ENCODE results near the gene PRKX. TPM values are rescaled to one million over a fixed set of nuclear protein-coding genes. Genes with fewer than 3 reads are reported as not detected.

The PRKX gene
- total RNA-seq, 3 donors from 2014 or later (not counting 1 experiment from before 2014, with no cell fraction given), result 44.9 to 131 (median 97.6) TPM

- Mint-ChIP-seq H3K9me3 (peaks cover 0 to 3% of the 10 kb centered on the region in 2 donors), H3K4me3 (no peak overlapping the region), H3K27me3 (ENCODE audit: low read depth in 2 of 2) (peaks cover 0 to 2% of the 10 kb centered on the region in 2 donors), H3K27ac (no peak overlapping the region), H3K4me1 (peaks cover 5 to 8% of the 10 kb centered on the region in 2 donors), H3K36me3 (no peaks in the 10 kb centered on the region)
- no peaks in the 10 kb centered on the region for H3K27me3 ChIP-seq (ENCODE audit: control insufficient read depth, insufficient read depth, low read length)
- TF ChIP-seq, protein P1, sequence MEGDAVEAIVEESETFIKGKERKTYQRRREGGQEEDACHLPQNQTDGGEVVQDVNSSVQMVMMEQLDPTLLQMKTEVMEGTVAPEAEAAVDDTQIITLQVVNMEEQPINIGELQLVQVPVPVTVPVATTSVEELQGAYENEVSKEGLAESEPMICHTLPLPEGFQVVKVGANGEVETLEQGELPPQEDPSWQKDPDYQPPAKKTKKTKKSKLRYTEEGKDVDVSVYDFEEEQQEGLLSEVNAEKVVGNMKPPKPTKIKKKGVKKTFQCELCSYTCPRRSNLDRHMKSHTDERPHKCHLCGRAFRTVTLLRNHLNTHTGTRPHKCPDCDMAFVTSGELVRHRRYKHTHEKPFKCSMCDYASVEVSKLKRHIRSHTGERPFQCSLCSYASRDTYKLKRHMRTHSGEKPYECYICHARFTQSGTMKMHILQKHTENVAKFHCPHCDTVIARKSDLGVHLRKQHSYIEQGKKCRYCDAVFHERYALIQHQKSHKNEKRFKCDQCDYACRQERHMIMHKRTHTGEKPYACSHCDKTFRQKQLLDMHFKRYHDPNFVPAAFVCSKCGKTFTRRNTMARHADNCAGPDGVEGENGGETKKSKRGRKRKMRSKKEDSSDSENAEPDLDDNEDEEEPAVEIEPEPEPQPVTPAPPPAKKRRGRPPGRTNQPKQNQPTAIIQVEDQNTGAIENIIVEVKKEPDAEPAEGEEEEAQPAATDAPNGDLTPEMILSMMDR (IDR thresholded peaks at IDR 0.05), result no peak
- H3K36me3 ChIP-seq (ENCODE audit: control insufficient read depth, insufficient read depth, low read length), result no peaks in the 10 kb centered on the region
- no peak for DNase-seq
- WGBS (ENCODE audit: insufficient coverage), result 53% methylated on average over 2 of the region's 2 CpGs
- no peak for ATAC-seq
- H3K4me3 ChIP-seq (ENCODE audit: low read length), result no peak overlapping the region
- intact Hi-C loops (cut with micrococcal nuclease), result no loop called here
- peaks cover 4% of the 10 kb centered on the region for H3K4me1 ChIP-seq (ENCODE audit: control insufficient read depth, insufficient read depth, low read length)
- no peak overlapping the region for H3K27ac ChIP-seq (ENCODE audit: low read length)
- no peaks in the 10 kb centered on the region for H3K9me3 ChIP-seq (ENCODE audit: control insufficient read depth, insufficient read depth, low read length)
Observed at GRCh38 chrX:3581609-3582108, 131.8 kb downstream of the PRKX start.

GRCh38 chrX:3577551-3577950 is 135.9 kb downstream of the PRKX start:
- H3K4me1 ChIP-seq (ENCODE audit: control insufficient read depth, insufficient read depth, low read length), result no peaks in the 10 kb centered on the region
- WGBS (ENCODE audit: insufficient coverage), result no CpG with 5 or more reads among the region's 1 CpG
- no peaks in the 10 kb centered on the region for H3K36me3 Mint-ChIP-seq
- H3K4me1 Mint-ChIP-seq, result no peaks in the 10 kb centered on the region
- DNase-seq (no peak), ATAC-seq (no peak)
- H3K4me3 Mint-ChIP-seq, result no peak overlapping the region
- no peak overlapping the region for H3K4me3 ChIP-seq (ENCODE audit: low read length)
- no peaks in the 10 kb centered on the region for H3K27me3 Mint-ChIP-seq (ENCODE audit: low read depth in 2 of 2)
- no peak overlapping the region for H3K27ac Mint-ChIP-seq
- TF ChIP-seq, protein P1 (IDR thresholded peaks at IDR 0.05), result no peak
- no peaks in the 10 kb centered on the region for H3K27me3 ChIP-seq (ENCODE audit: control insufficient read depth, insufficient read depth, low read length)
- no peaks in the 10 kb centered on the region for H3K9me3 ChIP-seq (ENCODE audit: control insufficient read depth, insufficient read depth, low read length)
- intact Hi-C loops (cut with micrococcal nuclease), result no loop called here
- no peak overlapping the region for H3K27ac ChIP-seq (ENCODE audit: low read length)
- no peaks in the 10 kb centered on the region for H3K36me3 ChIP-seq (ENCODE audit: control insufficient read depth, insufficient read depth, low read length)
- peaks cover 0 to 3% of the 10 kb centered on the region in 2 donors for H3K9me3 Mint-ChIP-seq

DNA sequence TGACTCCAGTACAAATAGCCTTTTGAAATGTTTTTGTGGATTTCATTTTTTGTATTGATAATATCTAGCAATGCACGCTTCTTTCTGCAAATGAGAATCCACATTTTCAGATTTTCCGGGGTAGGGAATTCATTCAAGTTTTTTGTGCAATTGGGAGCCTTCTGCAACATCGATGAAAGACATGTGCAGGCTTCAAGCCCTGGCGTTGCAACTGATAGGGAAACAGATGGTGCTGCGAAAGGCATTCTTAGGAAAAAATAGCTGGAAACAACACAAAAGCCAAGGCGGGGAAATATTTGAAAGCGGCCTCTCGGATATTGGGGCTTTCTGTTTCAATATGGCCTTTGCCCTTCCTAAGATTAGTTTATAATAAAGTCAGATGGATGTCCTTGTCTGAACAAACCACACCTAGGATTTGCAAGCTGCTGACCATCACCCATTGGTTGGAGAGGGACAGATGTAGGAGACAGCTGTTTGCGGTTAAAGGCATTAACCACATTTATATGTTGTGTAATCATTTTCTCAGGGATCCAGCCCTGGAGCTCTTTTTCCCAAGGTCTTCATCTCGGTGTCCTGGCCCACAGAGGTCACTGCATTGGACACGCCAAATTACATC is 136.5 kb downstream of the PRKX start:
- Histone ChIP-seq H3K36me3 (ENCODE audit: control insufficient read depth, insufficient read depth, low read length) (no peaks in the 10 kb centered on the region), H3K4me3 (ENCODE audit: low read length) (no peak overlapping the region), H3K9me3 (ENCODE audit: control insufficient read depth, insufficient read depth, low read length) (no peaks in the 10 kb centered on the region), H3K4me1 (ENCODE audit: control insufficient read depth, insufficient read depth, low read length) (no peaks in the 10 kb centered on the region), H3K27ac (ENCODE audit: low read length) (no peak overlapping the region), H3K27me3 (ENCODE audit: control insufficient read depth, insufficient read depth, low read length) (no peaks in the 10 kb centered on the region)
- Mint-ChIP-seq H3K27me3 (ENCODE audit: low read depth in 2 of 2) (no peaks in the 10 kb centered on the region), H3K9me3 (no peaks in the 10 kb centered on the region), H3K36me3 (no peaks in the 10 kb centered on the region), H3K4me1 (no peaks in the 10 kb centered on the region), H3K4me3 (no peak overlapping the region), H3K27ac (no peak overlapping the region)
- TF ChIP-seq, protein P1 (IDR thresholded peaks at IDR 0.05), result no peak
- WGBS (ENCODE audit: insufficient coverage), result 92% methylated on average over 10 of the region's 11 CpGs
- intact Hi-C loops (cut with micrococcal nuclease), result no loop called here
- ATAC-seq (no peak), DNase-seq (no peak)

DNA sequence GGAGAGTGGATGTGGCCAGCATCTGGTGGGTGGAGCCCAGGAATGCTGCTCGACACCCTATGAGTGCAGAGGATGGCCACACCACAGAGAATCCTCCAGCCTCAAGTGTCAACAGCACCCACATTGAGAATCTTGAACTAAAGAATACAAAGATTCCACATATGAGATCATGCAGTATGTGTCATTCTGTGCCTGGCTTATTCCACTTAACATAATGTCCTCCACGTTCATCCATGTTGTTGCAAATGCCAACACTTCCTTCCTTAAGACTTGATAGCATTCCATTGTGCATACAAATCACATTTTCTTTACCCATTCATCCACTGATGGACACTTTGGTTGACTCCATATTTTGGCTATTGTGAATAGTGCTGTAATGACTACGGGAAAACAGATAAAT is 145.8 kb downstream of the PRKX start:
- H3K27ac Mint-ChIP-seq, result no peak overlapping the region
- intact Hi-C loops (cut with micrococcal nuclease), result no loop called here

More for the DNA sequence above, 145.8 kb downstream of the PRKX start:
- H3K27ac ChIP-seq (ENCODE audit: low read length), result no peak overlapping the region
- ATAC-seq, result no peak
- H3K4me1 ChIP-seq (ENCODE audit: control insufficient read depth, insufficient read depth, low read length), result no peaks in the 10 kb centered on the region
- no peaks in the 10 kb centered on the region for H3K36me3 Mint-ChIP-seq
- H3K9me3 Mint-ChIP-seq, result no peaks in the 10 kb centered on the region
- no peaks in the 10 kb centered on the region for H3K36me3 ChIP-seq (ENCODE audit: control insufficient read depth, insufficient read depth, low read length)
- no peaks in the 10 kb centered on the region for H3K27me3 ChIP-seq (ENCODE audit: control insufficient read depth, insufficient read depth, low read length)
- no peaks in the 10 kb centered on the region for H3K9me3 ChIP-seq (ENCODE audit: control insufficient read depth, insufficient read depth, low read length)
- no peak for DNase-seq
- no peak overlapping the region for H3K4me3 ChIP-seq (ENCODE audit: low read length)
- H3K27me3 Mint-ChIP-seq (ENCODE audit: low read depth in 2 of 2), result no peaks in the 10 kb centered on the region
- 67% methylated on average over 1 of the region's 3 CpGs for WGBS (ENCODE audit: insufficient coverage)
- H3K4me3 Mint-ChIP-seq, result no peak overlapping the region
- H3K4me1 Mint-ChIP-seq, result no peaks in the 10 kb centered on the region
- TF ChIP-seq, protein P1 (IDR thresholded peaks at IDR 0.05), result no peak
